ENCODE results near the gene BAZ1B. TPM values are rescaled to one million over a fixed set of nuclear protein-coding genes. Genes with fewer than 3 reads are reported as not detected.

BAZ1B gene
- total and polyA plus RNA-seq, 9 of the 15 experiments (the other 6 are each of a cell fraction or from before 2014, with no cell fraction given), result 15.0 to 134 (median 79.5) TPM

- peak; percentile 80; the same call in 1 of the 2 replicates for TF ChIP-seq E2F4 (CRISPR knock-in tag; IDR thresholded peaks at IDR 0.05; ENCODE audit: low read depth)
- TF ChIP-seq POLR3G (IDR thresholded peaks at IDR 0.05; ENCODE audit: extremely low read depth, insufficient read length, insufficient replicate concordance), result no peak
- no peak for TF ChIP-seq ZNF507 (tag; conservative IDR thresholded peaks at IDR 0.05)
- no peak for TF ChIP-seq ADNP (tag; IDR thresholded peaks at IDR 0.05)
- TF ChIP-seq KAT7 (CRISPR knock-in tag; IDR thresholded peaks at IDR 0.05; ENCODE audit: borderline replicate concordance), result peak; percentile 75; the same call in 1 of the 2 replicates
- TF ChIP-seq ZC3H8 (IDR thresholded peaks at IDR 0.05), result no peak
- TF ChIP-seq MLX (CRISPR knock-in tag; conservative IDR thresholded peaks at IDR 0.05), result 0 out of 4 replicates have a peak, but pooled peaks of 1 of the 2 experiments have one; percentile 43
- TF ChIP-seq ZBTB1 (CRISPR knock-in tag; IDR thresholded peaks at IDR 0.05; ENCODE audit: borderline replicate concordance, low read depth), result peak; percentile 38; the same call in 1 of the 2 replicates
- no peak for TF ChIP-seq DACH1 (IDR thresholded peaks at IDR 0.05; ENCODE audit: partially characterized antibody)
- no peak for TF ChIP-seq ZNF316 (IDR thresholded peaks at IDR 0.05)
- TF ChIP-seq ZNF586 (CRISPR knock-in tag; conservative IDR thresholded peaks at IDR 0.05), result no peak
- peak; percentile 87 for TF ChIP-seq CREB3L1 (IDR thresholded peaks at IDR 0.05; ENCODE audit: borderline replicate concordance, low read depth)
- 0 out of 2 replicates have a peak, but pooled peaks have one; percentile 14 for TF ChIP-seq SMARCA4 (IDR thresholded peaks at IDR 0.05)
- no peak for TF ChIP-seq SPI1 (IDR thresholded peaks at IDR 0.05; ENCODE audit: borderline replicate concordance, low read depth, low read length)
- TF ChIP-seq MAZ (CRISPR knock-in tag; conservative IDR thresholded peaks at IDR 0.05 in 1 of 2, IDR thresholded peaks at IDR 0.05 in 1 of 2), result peak; percentile 90 to 93
- peak; percentile 98 for TF ChIP-seq FOS (IDR thresholded peaks at IDR 0.05; ENCODE audit: extremely low read depth, insufficient read length)
- peak; percentile 99 for TF ChIP-seq ZFP91 (CRISPR knock-in tag; IDR thresholded peaks at IDR 0.05)
- TF ChIP-seq E2F8 (IDR thresholded peaks at IDR 0.05; ENCODE audit: low read depth, partially characterized antibody), result peak; percentile 99
Observed at GRCh38 chr7:73522105-73522872, at the start of gene BAZ1B (continued).
